HG02870 (cell line): ENCODE measurements around the gene HPSE2.
"Not testable (repeated sequence)": the region's sequence is repeated elsewhere in the genome, so short reads cannot be mapped to it uniquely, and the experiment has no call there.

Source experiments
- ATAC-seq: cut with Tn5 transposase; IDR thresholded peaks from one replicate; pipeline ENCODE4 v1.9.1; 2021; ENCODE audit warnings: mild to moderate bottlenecking, moderate library complexity; ENCODE audit not compliant: unreplicated experiment

The HPSE2 gene

DNA sequence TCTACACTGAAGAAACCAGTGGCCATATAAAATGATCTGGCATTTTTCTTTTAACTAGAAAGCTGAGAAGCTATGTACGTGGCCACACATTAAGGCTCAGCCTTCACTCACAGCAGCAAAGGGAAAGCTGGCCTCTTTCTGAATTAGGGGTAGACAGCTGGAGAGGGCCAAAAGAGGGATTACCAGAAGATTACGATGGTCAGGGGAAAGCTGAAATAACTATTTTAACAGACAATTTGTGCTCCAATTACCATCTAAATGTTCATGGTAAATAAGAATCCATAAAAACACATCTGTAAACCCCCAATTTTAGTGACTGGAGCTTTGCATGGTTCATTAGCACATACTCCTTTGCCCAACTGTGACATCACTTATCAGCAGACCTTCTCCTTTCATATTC lies 314.3 kb downstream of the HPSE2 start:
- no peak for ATAC-seq

DNA sequence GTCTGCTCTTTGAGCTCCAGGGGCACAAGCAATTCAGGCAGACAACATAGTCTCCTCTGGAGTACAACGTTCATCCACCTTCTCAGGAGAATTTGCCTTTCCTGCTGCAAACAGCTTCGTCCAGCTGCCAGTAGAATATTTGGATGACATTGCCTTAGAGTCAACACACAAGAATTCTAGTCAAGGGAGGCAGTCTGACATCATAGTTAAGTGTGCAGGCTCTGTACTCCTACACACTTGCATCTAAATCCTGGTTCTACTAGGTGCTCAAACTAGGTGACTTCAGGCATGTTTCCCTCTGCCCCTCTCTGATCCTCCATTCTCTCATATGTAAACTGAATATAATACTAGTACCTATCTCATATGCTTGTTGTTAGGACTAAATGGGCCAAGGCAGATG lies 314.8 kb downstream of the HPSE2 start:
- no peak for ATAC-seq

DNA sequence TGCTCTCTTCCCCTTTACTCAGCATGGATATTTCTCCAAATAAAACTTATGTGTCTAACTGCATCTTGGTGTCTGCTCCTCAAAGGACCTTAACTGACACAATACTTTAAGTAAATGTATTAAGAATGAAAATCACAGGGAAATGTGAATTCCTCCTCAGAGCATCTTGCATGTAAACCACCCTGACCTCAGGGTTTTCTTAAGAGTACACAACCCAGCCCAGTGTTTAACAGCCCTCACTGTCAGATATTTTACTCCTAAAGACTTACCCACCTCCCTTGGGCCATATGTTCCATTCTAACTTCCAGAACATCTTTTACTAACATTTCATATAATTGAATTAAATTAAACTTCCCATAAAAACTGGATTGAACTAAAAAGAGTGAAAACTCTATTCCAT lies 315.3 kb downstream of the HPSE2 start:
- ATAC-seq = no peak

DNA sequence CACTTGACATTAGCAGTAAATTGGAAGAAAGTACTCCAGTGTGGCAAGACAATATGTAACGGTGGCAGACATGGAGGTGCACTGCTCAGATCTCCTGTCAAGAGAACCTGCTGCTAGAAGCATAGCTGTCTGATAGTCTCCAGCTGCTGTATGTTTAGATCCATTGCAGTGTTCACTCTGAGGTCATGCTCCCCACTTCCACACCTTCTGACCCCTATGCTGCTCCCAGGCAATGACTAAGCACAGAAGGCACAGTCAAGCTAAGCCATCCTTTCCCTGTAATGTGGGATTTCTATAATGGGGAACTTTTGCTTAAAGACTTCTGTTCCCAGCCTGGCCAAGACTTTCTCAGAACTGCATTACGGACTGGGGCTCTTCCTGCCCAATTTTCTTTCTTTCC lies 315.8 kb downstream of the HPSE2 start:
- no peak for ATAC-seq

DNA sequence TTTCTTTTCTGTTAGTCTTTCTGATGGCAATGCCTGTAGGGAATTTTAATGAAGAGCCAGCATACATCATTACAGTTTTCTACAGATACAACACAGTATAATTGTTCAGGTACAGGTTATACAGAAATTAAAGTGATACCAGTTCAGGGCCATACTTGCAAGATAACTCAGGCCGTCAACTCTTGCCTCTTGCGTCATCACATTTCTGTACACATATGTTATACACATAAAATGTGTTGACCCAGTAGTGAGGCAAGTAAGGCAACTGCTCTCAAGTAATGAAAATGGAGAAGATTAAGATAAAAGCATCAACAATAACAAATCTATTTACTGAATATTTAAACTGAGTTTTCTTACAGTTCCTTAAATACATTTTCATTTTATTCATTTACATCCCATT lies 317.8 kb downstream of the HPSE2 start:
- no peak for ATAC-seq

DNA sequence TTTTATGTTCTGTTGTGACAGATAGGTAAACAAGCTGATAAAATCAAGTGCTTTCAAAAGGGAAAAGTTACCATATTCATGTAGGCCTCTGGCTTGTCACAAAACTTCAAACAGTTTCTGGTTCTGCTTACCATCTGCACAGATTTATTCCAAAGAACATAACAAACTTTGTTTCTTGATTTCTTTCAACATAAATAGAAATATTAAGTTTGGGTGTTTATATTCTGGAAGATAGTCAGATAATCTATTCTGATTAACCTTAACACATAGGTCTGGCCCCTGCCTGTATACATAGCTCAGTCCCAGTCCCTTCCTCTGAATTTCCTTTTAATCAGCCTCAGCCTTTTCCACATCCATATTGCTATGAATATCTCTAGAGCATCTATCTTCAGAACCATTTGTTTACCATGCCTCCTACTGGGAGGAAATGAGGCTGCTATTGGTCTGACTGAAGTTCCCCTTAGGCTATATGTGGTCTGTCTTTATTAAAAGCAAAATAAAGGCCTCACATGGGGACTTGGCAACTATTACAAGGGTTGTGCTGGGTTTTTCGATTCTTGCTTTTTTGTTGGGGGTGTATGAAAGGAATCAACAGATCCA lies 319.0 kb downstream of the HPSE2 start:
- ATAC-seq = no peak

DNA sequence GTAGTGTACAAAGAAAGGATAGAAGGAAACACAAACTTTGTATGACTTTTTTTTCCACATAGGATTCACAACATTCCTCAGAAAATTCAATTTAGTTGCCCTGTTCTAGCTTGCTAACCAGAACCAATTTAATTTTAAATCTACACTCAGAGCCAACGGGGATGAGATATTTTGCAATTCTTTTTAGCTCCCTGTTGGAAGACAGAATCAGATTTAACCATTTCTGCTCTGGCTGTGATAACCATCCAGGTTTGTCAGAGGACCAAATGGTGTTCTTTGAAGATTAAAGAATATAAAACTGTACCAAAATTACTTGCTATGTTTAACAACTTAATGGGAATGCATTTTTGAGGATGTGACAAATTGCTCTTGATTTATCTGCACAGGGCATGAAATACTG lies 319.7 kb downstream of the HPSE2 start:
- no peak for ATAC-seq

DNA sequence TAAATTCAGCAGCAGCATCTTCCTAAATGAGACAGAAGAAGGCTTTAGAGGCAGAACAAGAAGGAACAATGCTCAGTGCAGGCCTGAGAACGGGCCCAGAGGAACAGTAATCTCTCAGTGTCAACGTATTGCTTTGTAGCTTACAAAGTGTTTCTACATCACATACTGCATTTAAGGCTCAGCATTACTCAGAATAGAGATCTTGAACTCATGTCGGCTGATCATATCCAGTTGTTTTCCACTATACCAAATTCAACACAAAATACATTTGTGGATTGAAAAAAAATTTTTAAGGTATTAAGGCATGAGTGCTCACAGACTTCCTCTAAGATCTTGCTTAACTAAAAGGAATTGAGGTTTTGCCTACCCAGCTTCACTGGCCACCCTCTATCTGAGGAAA lies 325.1 kb downstream of the HPSE2 start:
- ATAC-seq = no peak

DNA sequence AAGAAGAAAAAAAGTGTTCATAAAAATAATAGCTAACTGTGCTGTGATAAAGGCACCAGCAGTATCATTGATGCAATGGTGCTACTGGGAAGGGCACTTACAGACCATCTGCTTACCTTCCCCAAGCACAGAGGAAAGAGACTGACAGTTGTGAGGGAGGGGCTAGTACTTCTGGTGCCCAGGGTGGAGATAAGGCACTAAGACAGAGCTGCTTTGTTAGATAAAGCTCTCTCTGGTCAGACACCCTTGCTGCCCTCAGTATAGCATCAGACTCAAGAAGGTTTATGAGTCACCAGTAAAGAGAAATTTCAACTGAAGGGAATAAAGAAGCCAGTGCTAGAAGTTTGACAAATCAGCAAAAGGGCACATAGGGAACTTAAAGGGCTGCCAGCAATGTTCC lies 325.6 kb downstream of the HPSE2 start:
- ATAC-seq = no peak

DNA sequence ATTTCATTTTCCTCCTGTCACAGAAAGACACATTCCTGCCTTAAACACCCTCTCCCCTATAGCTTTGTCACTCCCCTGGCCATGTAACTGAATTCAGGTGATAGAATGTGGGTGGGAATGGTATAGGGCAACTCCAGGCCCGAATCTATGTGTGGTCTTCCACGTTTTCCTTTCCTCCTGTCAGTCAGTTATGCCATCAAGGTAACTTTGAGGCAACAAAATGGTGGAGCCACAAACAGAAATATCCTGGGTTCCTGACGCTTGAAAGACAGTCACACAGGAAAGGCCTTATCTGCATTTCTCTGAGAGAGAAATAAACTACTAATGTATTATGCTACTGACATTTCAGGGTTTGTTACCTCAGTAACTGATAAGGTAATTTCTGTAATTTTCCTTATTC lies 326.8 kb downstream of the HPSE2 start:
- no peak for ATAC-seq

DNA sequence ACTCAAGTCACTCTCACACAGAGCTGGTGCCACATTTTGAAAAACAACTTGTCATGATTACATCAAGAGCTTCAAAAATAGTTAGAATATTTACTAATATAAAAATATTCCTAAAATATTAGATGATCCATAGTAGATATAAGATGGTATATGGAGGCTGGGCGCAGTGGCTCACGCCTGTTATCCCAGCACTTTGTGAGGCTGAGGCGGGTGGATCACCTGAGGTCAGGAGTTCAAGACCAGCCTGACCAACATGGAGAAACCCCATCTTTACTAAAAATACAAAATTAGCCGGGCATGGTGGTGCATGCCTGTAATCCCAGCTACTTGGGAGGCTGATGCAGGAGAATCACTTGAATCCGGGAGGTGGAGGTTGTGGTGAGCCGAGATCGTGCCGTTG lies 327.4 kb downstream of the HPSE2 start:
- ATAC-seq = not testable (repeated sequence)

DNA sequence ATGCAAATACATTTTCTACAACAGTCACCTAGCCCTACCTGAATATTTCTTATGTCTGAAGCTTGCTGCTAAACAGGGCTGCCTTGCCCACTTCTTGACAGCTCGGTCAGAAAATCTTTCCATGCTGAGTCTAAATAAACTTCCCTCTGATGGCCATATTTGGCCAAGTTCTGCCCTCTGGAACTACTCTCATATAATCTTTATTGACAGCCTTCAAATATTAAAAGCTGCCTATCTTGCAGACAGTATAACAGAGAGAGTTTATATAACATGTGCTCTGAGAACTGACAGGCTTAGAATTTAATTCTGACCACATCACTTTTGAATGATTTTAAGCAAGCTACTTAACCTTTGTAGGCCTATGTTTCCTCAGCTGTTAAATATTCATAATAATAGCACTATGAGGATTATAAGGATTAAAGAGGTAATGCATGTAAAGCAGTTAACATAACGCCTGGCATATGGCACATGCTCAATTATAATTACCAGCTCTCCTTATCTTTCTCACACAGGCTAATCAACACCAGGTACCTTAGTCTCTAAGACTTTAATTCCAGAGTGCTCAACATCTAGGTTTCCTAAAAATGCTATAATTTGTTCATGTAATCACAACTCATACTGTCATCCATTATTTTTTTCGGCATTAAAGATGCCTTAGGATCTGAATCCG lies 334.1 kb downstream of the HPSE2 start:
- no peak for ATAC-seq

DNA sequence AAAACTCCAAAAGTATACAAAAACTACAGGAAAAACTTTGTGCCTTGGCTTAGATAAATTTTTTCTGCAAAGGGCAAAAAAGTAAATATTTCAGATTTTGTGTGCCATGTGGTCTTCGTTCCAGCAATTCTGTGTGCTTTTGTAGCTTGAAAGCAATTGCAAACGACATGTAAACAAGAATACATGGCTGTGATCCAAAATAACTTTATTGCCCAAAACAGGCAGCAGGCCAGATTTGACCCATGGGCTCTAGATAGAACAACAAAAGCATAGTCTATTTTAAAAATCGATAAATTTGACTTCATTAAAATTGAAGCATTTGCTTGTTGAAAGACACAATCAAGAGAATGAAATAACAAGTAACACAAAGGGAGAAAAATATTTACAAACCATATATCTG lies 336.6 kb downstream of the HPSE2 start:
- ATAC-seq = no peak

DNA sequence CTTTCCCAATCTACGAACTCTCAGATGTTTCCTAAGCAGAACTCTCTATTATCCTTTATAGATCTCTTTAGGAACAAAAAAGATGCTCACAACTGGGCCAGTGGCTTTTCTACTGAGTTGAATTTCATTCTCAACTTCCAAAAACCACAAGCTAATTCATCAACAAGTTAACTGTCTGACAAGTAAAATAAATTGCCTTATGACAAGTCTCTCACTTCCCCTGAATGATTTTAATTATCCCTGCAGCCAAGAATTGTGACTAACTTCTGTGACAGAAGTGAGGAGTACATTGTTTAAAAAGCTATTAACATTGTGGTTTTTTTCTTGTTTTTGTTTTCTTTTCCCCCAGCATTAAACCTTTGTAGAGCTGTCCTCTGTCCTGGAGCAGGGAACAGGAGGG lies 343.1 kb downstream of the HPSE2 start:
- ATAC-seq = no peak

DNA sequence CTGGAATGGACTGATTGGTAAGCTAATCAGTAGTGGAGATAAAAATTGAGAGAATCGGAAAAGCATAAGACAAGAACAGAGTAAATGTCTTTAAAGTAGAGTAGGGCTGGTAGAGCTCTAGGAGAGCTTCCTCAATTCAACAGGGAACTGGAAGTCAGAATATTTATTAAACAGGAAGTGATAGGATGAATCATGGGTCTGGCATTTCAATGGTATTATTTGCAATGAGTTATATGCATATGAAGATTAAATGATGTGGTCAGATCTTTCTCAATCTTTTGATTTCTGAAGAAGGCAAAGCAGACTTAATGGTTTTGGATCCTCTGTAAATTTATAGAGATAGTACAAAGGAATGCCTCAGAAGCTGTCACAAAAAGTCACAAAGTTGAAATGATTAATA lies 349.0 kb downstream of the HPSE2 start:
- no peak for ATAC-seq

DNA sequence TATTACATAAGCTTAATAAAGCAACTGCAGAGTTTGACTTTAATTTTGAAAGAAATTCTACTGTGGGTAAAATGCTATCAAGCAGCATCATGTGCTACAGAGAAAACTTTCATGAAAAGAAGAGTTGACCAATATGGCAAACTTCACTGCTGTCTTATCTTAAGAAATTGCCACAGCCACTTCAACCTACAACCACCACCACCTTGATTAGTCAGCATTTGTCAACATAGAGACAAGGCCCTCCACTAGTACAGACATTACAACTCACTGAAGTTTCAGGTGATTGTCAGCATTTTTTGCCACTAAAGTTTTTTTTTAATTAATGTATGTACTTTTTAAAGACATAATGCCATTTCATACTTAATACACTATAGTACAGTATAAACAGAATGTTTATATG lies 350.3 kb downstream of the HPSE2 start:
- ATAC-seq = no peak

DNA sequence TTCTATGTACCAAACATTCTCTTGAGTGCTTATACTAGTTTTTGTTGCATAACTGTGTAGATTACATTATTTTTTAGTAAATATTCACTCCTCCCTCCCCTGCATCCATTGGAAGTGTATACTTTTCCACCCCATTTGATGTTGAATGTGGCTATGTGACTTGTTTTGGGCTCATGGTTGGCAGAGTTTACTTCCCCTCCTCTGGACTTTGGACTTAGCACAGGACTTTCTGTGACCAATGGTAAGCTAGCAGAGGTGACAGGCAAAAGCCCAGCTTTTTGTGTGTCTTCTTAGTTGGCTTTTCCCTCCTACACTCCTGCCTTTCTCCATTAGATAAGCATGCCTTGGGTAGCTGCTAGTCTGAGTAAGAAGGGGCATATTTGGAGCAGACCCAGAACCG lies 353.9 kb downstream of the HPSE2 start:
- no peak for ATAC-seq

DNA sequence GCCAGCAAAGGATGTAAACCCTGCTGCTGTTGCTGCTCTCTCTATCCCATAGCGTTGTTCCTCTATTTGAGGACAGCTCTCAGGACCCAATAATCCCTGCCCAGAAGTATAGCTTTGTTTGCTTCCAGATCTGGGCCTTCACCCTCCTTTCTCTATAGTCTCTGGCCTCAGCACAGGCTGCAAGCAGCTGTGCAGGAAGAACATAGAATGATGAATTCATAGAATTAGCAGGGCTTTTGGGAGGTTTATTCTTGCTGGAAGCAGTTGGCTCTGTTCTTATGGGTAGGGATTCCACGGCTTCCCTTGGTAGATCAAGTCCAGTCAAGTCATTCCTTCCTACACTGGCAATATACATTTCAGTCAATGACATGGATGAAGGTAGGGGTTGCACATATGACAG lies 354.7 kb downstream of the HPSE2 start:
- ATAC-seq = no peak

DNA sequence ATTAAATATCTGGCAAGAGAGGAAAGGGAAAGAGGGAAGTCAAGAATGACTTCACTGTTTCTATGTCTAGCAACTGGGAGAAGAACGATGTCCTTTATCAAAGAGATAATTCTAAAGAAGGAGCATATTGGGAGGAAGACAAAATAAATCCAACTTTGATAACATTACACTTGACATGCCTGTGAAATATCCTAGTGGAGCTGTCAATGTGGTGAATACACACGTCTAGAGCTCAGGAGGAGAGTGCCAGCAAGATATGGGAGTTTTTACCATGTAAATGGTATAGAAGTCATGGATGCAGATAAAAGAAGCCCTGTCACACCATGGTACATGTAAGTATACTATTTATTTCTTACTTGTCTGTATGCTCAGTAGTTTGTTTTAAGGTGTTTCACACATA lies 356.7 kb downstream of the HPSE2 start:
- no peak for ATAC-seq

DNA sequence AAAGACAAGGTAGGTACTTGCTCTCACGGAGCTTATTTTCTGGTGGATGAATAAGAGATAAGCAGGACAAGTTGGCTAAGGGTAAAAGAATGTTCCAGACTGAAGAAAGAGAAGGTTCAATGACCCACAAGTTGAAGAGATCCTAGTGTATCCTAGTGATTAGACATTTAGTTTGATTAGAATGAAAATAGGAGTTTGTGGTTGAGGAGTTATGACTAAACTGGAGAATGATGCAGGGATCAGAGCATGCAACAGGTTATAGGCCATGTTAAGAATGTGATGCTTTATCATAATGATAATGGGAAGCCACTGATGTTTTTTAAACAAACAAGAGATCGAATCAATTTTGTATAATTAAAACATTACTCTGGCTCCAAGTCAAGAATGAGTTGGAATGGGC lies 357.2 kb downstream of the HPSE2 start:
- ATAC-seq = no peak

DNA sequence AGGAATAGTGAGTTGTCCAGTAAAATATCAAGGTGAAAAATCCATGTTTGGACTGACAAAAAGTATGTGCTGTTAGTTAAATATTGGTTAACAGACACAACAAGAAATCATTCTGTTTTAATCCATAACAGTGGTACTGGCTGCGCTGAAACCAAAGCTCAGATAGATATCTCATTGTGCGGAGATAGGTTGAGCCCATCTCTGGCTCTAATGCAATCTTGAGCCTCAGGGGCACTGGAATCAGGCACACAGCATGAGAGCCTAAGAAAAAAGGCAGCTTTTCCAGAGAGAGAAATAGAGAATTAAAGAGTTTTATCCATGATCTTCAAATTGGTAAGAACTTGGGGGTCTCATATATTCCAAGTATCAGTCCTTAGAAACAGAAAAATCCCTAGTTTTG lies 373.7 kb downstream of the HPSE2 start:
- ATAC-seq = no peak

DNA sequence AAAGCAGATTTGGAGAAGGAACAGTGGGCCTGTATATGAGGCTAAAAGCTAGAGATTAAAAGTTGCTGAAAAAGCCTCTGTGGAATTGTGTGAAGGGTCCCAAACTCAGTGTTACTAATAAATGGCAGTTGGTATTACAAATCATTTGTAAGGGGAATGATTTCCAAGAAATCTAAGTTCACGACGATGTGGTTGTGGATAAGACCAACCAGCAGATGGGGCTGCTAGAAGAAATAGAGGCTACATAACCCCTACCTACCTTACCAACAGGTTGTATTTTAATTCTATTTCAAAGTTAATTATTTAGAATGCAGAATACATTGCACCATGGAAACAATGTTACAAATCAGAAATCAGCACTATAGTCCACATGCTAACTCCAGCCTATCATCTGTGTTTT lies 377.1 kb downstream of the HPSE2 start:
- ATAC-seq = no peak
